Stimulated activated CD8-positive, alpha-beta memory T cell treated with anti-CD3 and anti-CD28 coated beads, Interleukin-4, amount 100 ng/mL, for 24 hours (primary cell): ENCODE results near the gene DEFB114.
"Not testable (repeated sequence)": the region's sequence is repeated elsewhere in the genome, so short reads cannot be mapped to it uniquely, and the experiment has no call there.

Experiments used
- DNase-seq: peaks from one replicate; pipeline ENCODE4 v3.0.0-alpha.2; 2020; ENCODE audit warnings: low read depth

DEFB114 gene, protein sequence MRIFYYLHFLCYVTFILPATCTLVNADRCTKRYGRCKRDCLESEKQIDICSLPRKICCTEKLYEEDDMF

DNA sequence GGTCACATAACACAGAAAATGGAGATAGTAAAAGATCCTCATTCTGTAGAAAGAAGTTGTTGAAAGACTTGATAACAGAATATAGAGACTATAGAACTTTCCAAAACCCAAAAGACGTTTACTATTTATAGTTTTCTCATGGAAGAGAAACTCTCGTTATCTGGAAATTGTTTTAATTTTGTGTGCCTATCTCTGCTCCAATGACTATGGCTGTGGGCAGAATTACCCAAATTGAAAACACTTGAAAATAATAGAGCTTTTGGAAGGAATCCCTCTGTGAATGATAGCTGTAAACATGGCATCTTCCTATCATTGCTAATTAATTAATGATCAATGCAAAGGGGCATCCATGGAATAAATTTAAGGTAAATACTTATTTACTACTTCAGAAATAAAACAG is at the start of gene DEFB114:
Gene DEFB114, minus strand, starts transcription at position 101 of the 400 bp plus-strand sequence. Its CDS starts 59 bp downstream, at position 42.
- no peak for DNase-seq

DNA sequence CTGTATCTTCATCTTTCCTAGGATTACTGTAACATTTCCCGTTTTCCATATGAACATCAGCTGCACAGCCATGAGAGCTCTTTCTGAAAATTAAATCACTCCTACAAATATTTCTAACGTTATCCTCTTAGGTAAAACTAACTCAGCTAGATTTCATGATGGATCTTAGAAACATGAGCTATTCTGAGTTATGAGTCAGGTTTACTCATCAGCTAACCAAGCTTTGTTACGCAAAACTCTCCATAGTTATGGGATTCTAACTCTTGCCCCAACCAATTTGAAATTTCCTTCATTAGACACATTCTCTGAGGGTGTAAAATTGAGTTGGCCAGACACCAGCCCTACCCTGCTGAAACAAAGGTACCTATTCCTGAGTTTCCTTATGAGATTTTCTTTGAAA is 43.9 kb upstream of the DEFB114 start:
- DNase-seq: no peak

DNA sequence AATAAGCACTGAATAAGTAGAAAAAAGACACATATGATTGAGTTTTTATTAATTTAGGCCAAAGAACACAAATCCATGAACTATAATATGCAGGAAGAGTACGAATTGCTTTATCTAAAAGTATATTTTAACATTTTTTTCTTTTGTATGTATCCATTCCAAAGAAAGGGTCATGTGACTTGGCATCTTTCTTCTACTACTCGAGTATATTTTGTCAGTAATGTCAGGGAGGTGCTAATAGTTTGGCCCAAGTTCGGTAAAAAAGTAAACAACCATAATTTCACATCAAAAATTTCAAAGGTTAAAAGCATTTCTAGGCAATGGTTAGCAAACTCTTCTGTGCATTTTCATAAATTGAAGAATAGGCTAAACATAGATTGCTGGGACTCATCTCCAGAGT is 39.2 kb upstream of the DEFB114 start:
- no peak for DNase-seq

DNA sequence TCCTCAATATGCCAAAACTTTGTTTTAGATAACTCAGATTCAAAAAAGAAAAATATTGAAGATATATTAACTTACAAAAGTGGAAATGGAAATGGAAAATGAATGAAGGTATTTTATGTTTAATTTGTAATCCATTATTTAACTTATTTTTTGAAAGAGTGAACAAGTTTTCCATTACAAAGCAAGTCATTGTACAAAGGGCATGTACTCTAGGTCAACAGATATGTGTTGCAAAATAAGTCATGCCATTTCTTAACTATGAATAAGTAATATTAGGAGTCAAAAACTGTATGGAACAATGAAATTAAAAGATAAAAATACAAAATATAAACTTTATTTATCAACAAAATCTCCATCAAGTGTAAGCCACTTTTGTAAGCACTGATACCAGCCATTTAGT is 31.3 kb upstream of the DEFB114 start:
- DNase-seq: no peak

DNA sequence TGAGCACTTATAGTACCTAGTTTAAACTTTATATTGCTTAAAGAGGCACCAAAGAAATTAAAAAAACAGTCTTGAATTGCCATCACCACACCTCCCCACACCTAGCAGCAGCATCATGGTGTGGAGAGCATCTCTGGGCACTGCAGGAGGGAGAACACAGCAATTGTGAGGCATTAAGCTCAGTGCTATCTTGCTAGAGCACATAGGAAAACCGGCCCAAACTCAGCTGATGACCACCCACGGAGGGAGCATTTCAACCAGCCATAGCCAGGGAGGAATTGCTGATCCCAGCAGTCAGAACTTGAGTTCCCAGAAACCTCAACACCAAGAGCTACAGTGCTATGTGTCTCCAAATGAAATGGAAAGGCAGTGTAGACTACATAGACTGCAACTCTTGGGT is 24.9 kb upstream of the DEFB114 start:
- no peak for DNase-seq

DNA sequence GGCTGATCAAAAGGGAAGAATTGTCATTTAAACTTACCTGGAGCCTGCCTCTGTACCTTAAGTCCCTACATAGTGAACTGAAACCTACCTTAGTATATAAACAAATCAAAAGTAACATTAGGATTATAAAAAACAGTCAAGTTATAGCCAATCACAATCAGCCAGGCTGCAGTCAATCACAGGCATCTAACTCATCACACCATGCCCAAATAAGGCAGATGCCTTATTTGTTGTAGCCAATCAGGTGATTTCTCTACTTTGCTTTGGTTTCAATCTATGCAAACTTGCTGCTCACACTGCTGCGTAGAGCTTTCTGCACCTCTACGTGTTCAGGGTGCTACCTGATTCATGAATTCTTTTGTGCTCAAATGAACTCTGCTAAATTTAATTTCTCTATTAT is 23.8 kb upstream of the DEFB114 start:
- no peak for DNase-seq

DNA sequence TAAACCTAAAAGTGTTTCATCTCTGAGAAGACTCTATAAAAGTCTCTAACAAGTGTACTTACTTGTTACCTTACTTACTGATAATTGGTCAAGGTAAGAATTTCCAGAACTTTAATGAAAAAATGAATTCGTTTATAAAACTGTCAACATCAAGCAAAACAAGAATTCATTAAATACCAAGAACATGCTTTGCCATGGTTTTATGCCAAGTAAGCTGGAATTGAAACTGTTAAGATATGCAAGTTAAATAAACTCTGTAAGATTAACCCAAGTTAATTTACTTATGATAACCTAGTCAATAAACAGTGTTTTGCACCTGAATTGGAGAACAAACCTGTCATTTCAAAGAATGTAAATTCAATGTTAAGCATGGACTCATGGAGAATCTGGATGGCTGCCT is 22.6 kb upstream of the DEFB114 start:
- DNase-seq: no peak

DNA sequence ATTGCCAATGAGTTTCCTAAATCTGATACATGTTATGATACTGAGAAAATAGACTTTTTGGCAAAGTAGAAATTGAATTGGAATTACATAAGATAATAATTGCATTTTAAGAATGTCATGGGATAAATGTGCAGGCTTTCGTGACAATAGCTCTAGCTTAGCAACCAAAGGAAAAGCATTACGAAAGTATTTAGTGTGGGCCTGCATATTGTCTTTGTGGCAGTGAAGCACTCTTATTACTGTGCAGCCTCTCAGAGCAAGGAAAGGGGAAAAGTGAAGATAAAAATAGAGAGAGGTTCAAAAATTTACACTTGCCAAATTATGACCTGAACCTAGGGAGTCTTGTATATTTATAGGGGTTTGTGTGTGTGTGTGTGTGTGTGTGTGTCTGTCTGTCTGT is 18.1 kb upstream of the DEFB114 start:
- DNase-seq: no peak

DNA sequence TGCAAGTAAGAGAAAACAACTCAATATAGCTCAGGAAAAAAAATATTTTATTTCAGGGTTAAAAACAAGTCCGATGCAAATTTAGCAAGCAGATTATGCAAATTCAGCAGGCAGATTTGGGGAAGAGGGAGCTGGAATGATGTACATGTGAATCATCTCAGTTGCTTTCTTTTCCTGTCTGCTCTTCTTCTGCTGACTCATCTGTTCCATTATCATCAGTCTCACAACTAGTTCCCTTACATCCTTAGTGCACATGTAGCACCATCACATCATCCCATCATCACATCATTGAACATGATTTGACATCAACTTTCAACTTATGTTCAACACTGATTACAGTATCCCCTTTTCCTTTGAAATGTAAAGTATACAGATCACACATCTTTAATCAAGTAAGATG is 16.9 kb upstream of the DEFB114 start:
- DNase-seq: no peak

DNA sequence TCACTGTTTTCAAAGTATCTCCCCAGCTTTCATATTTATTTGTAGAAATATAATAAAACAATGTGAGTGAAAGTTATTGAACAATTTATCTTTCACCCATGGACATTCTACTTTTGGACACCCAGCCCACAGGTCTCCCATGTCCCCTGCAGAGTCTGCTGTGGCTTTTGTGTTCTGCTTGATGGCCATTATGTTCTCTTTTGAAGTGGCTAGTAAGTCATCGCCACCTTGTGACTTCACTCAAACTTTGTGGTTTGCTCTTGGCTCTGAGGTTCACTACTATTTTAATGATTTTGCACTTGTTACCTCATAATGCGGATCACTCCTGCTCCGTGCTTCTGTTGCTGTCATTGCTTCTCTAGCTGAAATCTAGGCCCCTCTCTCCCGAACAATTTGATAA is 15.6 kb upstream of the DEFB114 start:
- no peak for DNase-seq

DNA sequence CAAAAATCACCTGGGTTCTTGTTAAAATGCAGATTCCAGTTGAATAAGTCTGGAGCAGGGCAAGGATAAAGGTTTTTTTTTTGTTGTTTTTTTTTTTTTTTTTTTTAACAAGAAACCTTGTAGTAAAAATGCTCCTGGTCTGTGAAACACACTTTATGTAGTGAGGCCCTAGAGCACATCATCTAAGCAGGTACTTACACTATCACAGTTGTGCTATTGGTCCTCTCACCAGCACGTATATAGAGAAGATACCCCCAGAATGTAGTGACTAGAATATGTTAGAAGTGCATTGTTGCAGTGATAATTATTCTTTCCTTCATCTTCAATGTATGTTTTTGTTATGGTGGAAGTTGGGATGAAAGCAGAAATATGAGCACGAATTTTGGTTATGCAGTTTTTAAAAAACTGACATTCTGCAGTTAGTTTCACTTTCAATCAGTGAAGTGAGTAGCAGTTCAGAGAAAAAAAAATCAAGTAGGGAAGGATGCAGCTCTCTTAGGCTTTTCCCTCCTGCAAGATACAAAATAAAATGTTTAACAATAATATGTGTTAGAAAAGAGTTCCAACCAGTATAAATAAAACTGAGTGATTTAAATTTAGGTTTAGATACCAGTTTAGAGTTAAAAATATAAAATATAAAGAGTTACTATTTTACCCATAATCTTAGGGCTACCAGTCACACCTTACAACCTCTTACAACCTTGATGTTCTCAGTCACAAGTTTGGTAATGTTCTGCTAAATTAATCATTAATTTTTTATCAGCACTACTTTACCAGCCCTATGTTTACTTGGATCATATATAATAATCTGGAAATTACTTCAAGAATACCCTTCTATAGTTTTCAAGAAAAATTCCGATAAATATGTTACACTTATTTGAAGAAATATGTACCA is 14.6 kb upstream of the DEFB114 start:
- DNase-seq: no peak

DNA sequence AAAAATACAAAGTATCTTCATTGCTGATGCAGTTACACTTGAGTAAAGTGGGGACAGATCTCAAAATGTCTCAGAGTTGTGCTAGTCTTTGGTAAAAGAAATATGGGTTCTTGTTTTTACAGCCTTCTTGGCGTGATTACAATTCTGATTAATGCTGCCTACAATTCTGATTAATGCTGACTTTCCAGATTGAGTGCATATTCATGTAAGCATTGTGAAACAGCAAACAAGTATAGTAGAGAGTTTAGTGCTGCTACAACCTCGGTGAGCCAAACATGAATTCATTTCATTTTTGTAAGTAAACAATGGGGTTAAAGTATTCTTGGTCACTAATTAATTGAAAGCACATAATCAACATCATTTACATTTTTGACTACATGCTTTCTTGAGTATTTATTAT is 5.6 kb upstream of the DEFB114 start, which contains the start of gene DEFB113:
Gene DEFB113, minus strand, starts transcription at position 21 of the 400 bp plus-strand sequence. Its CDS starts 0 bp downstream, at position 21.
- DNase-seq: no peak

DNA sequence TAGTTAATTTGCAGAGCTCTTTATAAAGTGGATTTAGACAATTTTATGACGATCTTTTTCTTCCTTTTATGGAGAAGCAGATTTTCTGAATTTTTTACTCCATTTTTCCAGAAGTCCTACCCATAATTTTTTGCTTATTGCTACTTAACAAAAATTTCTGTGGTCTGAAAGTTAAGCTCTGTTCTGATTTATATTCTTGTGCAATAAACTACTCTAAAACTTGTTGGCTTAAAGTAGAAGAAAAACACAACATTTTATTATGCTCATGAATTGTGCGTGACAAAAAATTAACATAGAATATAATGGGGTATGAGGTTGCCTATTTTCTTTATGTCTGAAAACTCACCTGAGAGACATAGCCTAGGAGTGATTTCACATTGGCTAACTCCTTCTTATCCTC is 2.9 kb upstream of the DEFB114 start:
- no peak for DNase-seq

DNA sequence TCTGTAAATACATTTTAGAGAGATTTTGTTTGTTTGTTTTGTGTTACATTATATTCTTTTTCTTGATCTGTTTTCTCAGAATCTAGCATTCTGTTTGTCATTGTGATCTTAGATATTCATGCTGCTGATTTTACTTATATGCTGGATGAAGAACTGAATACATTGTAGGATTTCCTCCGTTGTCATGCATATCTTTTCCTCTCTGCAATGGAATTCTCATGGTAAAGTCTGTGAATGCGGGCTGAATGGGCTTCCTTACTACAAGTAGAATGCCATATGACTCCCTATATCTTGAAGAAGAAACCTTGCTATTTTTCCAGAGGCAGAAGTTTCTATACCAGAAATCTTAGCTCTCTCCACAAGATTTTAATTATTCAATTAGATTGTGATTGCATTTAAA is 2.4 kb upstream of the DEFB114 start:
- DNase-seq: no peak

DNA sequence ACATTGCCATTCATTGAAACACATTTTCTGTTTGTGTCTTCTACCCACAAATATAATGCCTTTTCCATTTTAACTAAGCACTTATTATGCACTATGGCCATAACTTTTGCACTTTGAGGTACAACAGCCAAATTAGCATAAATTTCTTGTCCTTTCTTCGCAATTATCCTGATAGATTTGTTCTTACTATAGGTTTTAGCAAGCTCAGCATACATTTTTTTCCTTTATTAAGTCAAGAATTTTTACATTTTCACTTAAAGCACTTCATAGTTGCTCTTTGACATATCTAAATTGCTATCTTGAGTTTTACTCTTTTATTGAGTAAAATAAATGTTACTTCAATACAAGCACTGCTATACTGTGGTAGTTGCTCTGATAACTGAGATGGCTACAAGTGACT is 5.8 kb downstream of the DEFB114 start:
- DNase-seq: no peak

DNA sequence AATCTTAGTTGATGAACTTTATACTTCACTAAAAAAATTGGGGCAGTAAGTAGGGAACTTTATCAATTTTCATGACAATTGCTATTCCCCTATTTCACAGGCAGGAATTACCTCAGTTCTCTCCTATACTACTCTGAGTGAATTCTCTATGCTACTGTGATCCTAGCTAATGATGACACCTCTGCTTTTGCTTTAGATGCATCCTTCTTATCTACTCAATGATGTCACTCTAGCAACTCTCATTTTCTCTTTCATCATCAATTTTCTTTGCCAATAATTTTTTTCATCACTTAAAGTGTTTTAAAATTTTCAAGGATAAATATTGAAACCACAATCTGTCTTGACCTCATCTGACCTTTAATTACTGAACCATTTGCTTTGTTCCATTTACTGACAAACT is 8.1 kb downstream of the DEFB114 start:
- DNase-seq: no peak

DNA sequence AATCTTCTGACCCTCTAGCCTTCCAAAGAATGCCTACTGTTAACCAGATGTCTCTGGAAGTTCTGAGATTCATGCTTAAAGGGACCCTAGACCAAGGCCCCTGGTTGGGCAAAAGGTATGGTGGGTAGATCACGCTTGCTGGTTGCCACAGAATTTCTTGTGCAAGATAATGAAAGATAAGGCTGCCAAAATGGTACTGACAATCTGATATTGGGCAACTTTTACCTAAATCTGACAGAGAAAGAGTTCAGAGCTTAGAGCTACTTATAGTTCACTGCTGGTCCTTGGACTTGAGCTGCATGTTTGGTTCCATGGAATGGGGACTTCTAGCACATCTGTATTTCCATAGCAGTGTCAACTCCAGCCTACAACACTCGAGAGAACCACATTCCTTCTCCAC is 12.0 kb downstream of the DEFB114 start:
- no peak for DNase-seq

DNA sequence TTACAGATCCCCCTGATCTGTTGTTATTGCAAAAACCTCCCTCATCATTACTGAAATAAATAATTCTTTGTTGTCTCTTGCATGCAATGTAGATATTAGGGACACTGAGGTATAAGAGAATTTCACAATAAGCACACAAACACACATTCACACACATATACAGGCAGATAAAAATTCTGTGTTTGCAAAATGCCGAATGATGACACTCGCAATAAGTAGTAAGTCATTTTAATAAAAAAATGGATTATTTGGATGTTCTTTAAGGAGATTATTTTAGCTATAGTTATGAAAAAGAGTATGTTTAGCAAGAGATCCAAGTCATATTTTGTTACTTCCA is 13.6 kb downstream of the DEFB114 start:
- no peak for DNase-seq

DNA sequence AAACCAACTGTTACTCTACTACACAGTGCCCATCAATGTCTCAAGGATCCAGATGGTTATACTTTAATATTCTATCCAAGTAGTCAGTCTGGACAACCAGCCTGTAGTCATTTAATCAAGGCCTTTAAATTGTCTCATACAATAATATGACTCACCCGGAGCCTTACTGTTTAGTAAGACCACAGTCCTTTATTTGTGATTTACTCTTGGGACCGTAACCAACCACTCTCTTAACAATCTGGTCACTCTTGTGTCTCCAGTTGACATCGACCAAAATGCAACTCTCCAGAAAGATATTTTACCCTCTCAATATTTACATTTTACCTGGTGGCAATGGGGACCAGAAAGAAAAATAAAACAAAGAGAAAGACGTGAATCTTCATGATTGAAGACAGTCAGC is 14.9 kb downstream of the DEFB114 start:
- DNase-seq: no peak

DNA sequence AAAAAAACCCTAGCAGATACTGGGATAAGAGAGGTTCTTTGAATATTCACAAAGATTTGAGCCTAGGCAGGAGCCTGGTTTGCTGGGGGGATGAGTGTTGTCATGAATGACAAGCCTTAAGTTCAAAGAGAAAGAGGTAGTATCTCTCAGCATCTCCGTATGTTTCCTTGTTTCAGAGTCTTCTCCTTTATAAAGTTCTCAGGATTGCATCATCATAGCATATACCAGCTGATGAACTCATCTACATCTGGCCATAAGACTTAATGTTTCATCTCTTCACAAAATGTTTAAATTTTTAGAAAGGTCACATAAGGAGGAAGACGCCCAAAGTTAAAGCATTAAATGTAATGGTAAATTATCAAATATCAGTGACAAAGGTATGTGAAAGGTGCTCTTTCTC is 17.1 kb downstream of the DEFB114 start:
- DNase-seq: no peak

DNA sequence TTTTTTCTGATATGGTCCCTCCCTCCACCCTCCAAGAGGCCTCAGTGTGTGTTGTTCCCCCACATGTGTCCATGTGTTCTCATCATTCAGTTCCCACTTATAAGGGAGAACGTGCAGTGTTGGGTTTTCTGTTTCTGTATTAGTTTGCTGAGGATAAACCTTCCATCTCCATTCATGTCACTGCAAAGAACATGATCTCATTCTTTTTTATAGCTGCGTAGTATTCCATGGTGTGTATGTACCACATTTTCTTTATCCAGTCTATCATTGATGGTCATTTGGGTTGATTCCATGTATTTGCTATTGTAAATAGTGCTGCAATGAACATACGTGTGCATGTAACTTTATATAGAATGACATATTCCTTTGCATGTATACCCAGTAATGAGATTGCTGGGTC is 19.9 kb downstream of the DEFB114 start:
- not testable (repeated sequence) for DNase-seq

DNA sequence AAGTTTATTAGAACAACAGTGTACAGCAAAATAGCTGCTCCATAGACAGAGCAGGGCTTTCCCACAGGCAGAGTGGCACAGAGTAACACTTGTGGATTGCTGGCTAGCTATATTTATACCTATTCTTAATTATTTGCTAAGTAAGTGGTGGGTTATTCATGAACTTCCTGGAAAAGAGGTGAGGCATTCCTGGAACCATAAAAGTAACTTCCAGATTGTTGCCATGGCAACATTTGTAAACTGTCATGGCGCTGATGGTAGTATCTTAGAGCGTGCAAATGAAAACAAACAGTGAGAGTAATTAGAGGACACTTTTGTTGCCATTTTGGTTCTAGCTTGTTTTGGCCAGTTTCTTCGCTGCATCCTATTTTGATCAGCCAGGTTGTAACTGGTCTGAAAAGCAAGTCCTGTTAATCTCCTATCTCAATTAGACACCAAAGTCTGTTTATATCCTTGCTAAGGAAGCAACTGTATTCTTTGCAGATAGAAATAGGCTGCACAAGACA is 23.9 kb downstream of the DEFB114 start:
- no peak for DNase-seq

DNA sequence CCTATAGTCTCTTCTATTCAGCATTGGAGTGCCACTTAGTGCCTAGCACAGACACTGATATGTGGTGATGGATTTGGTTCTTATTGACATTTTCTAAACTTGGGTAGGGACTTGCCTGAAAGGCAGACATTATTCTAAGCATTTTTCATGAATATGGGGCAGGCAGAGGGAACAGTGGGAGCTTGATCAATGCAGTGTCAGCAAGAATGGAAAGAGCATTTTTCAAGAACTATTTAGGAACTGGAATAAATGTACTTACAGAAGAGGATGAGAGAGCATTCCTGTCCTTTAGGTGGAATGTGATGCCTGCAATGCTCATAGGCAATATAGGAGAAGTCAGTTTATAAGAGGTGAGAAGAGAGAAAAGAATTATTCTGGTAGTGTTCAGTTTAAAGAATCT is 26.2 kb downstream of the DEFB114 start:
- DNase-seq: no peak

DNA sequence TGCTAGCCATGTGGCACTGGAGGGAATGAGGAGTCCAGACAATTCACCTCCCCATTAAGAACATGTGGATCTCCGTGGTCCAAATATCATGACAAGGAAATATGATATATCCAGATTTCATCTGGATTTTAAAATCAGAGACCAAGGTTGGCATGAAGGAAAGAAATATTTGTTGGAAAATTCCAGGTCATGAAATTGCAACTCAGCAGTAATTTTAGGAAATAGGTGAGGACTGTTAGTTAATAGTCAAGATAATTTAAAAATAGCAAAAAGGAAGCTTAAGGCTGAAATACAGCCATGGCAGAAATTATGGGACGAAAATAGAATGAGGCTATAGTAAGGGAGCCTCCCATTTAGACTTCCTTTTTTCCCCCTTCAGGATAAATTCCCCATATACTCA is 26.9 kb downstream of the DEFB114 start:
- no peak for DNase-seq
